GM18520 (cell line): ENCODE measurements around the gene STK39.

Experiments used
- ATAC-seq: cut with Tn5 transposase; IDR thresholded peaks from one replicate; pipeline ENCODE4 v1.9.1; 2021; ENCODE audit not compliant: unreplicated experiment

Gene STK39

GRCh38 chr2:167941604-167942003 is 305.8 kb downstream of the STK39 start:
- ATAC-seq: no peak

- no peak for ATAC-seq
Measured at GRCh38 chr2:167940734-167941507, 306.5 kb downstream of the STK39 start.

- ATAC-seq: no peak
Measured at GRCh38 chr2:167940346-167940725, 307.1 kb downstream of the STK39 start.

- no peak for ATAC-seq
Measured at GRCh38 chr2:167939514-167940345, 307.7 kb downstream of the STK39 start.

- no peak for ATAC-seq
Measured at GRCh38 chr2:167937403-167937802, 310.0 kb downstream of the STK39 start.

- ATAC-seq: no peak
Measured at GRCh38 chr2:167935803-167936110, 311.6 kb downstream of the STK39 start.

- no peak for ATAC-seq
Measured at GRCh38 chr2:167933097-167933814, 314.1 kb downstream of the STK39 start.

GRCh38 chr2:167932123-167932693 is 315.2 kb downstream of the STK39 start:
- no peak for ATAC-seq

GRCh38 chr2:167929484-167929883 is 317.9 kb downstream of the STK39 start:
- no peak for ATAC-seq

GRCh38 chr2:167928434-167928833 is 319.0 kb downstream of the STK39 start:
- ATAC-seq: no peak

- no peak for ATAC-seq
Measured at GRCh38 chr2:167925758-167926157, 321.6 kb downstream of the STK39 start.

- no peak for ATAC-seq
Measured at GRCh38 chr2:167924556-167924955, 322.8 kb downstream of the STK39 start.

GRCh38 chr2:167916756-167917155 is 330.6 kb downstream of the STK39 start:
- no peak for ATAC-seq

GRCh38 chr2:167914969-167915368 is 332.4 kb downstream of the STK39 start:
- ATAC-seq: no peak

- ATAC-seq: no peak
Measured at GRCh38 chr2:167908786-167909185, 338.6 kb downstream of the STK39 start.

- ATAC-seq: no peak
Measured at GRCh38 chr2:167905668-167906067, 341.7 kb downstream of the STK39 start.
